HepG2 (cell line): ENCODE results near the gene SLC35F3. TPM values are rescaled to one million over a fixed set of nuclear protein-coding genes. Genes with fewer than 3 reads are reported as not detected.

ENCODE experiments used
- ATAC-seq: fragments of 200-7000 bp; cut with Tn5 transposase; 3 replicates; pipeline ENCODE4 v1.9.1; 2020; ENCODE audit warnings: mild to moderate bottlenecking, moderate library complexity
- BruUV-seq: library from RNA; stranded (reverse); fragments of 400-500 nt; replicated peaks from 2 replicates; lab custom pipeline; 2021; lab: Mats Ljungman, UMichigan
- CTCF ChIA-PET: fragments of 300-600 bp; formaldehyde crosslinking; extraction: SDS; loops from one replicate; lab custom pipeline; 2021; ENCODE audit warnings: low total read pairs, inconsistent platforms, low intra/inter-chr PET ratio; lab: Yijun Ruan, JAX
- POLR2A ChIA-PET: fragments of 350-600 bp; sonication (Branson Sonifier 250); formaldehyde crosslinking; loops from one replicate; lab custom pipeline; 2020; ENCODE audit warnings: antibody characterized with exemption, inconsistent platforms; lab: Yijun Ruan, JAX
- DNase-seq: peaks from one replicate; pipeline ENCODE4 v3.0.0-alpha.2; 2015; ENCODE audit warnings: low spot score
- FAIRE-seq: peaks from 3 replicates; lab custom pipeline; 2011; peaks lifted over from hg19 to GRCh38; lab: Jason Lieb, UNC
- H2AFZ ChIP-seq: one replicate; pipeline ENCODE4 v1.6.1; 2011; ENCODE audit warnings: low read length, inconsistent platforms
- H3K27ac ChIP-seq: fragments of 300-600 bp; 3 replicates; pipeline ENCODE4 v1.8.0; 2011; ENCODE audit warnings: mixed run types, mild to moderate bottlenecking, mixed read lengths, low read length, inconsistent platforms; ENCODE audit not compliant: insufficient read depth; ENCODE audit errors: extremely low read length
- H3K27me3 ChIP-seq, 2 experiments: fragments of 200-600 bp in 1 of 2; 2 replicates in 1 of 2; 3 replicates in 1 of 2; pipeline versions ENCODE4 v1.6.0 to v1.8.0; 2011; ENCODE audit warnings: low read length in 2 of 2, mild to moderate bottlenecking in 2 of 2, moderate library complexity in 2 of 2, inconsistent platforms in 1 of 2; ENCODE audit not compliant: insufficient read depth in 2 of 2, control insufficient read depth in 1 of 2
- H3K36me3 ChIP-seq, 2 experiments: fragments of 200-600 bp in 1 of 2; replicated peaks in 1 of 2; 2 replicates in 1 of 2; 3 replicates in 1 of 2; pipeline versions ENCODE4 v1.5.1 to v1.8.0; 2011; ENCODE audit warnings: low read length in 2 of 2, inconsistent platforms in 1 of 2; ENCODE audit not compliant: insufficient read depth in 2 of 2, control insufficient read depth in 1 of 2
- H3K4me1 ChIP-seq: 2 replicates; pipeline ENCODE4 v1.5.1; 2012; ENCODE audit warnings: low read length, inconsistent platforms; ENCODE audit not compliant: insufficient read depth
- H3K4me2 ChIP-seq: 2 replicates; pipeline ENCODE4 v1.6.0; 2011; ENCODE audit warnings: low read depth, low read length, inconsistent platforms
- H3K4me3 ChIP-seq, 3 experiments: fragments of 200-600 bp in 1 of 3; sonication (generic), shearing (Covaris generic) in 1 of 3; replicated peaks in 1 of 3; 2 replicates each; pipeline ENCODE4 v1.5.1; 2011 to 2016; ENCODE audit warnings: low read length in 3 of 3, inconsistent platforms in 2 of 3, low read depth in 2 of 3, mild to moderate bottlenecking in 2 of 3, control low read depth in 1 of 3, mixed read lengths in 1 of 3; ENCODE audit not compliant: insufficient read depth in 1 of 3
- H3K79me2 ChIP-seq: one replicate; pipeline ENCODE4 v1.6.1; 2011; ENCODE audit warnings: low read length, inconsistent platforms; ENCODE audit not compliant: insufficient read depth
- H3K9ac ChIP-seq: 2 replicates; pipeline ENCODE4 v1.6.0; 2011; ENCODE audit warnings: mild to moderate bottlenecking, low read depth, low read length, inconsistent platforms; ENCODE audit not compliant: insufficient read depth
- H3K9me3 ChIP-seq: 2 replicates; pipeline ENCODE4 v1.5.1; 2012; ENCODE audit warnings: mild to moderate bottlenecking, low read length
- H4K20me1 ChIP-seq: 2 replicates; pipeline ENCODE4 v1.6.0; 2011; ENCODE audit warnings: inconsistent platforms, mild to moderate bottlenecking, low read length, moderate library complexity; ENCODE audit not compliant: insufficient read depth
- CREBL2 ChIP-seq: sonication (generic); formaldehyde crosslinking; IDR thresholded peaks from 2 replicates; pipeline ENCODE4 v1.8.1; 2023; ENCODE audit warnings: missing genetic modification reagents, mild to moderate bottlenecking, borderline replicate concordance
- CSRNP1 ChIP-seq: sonication (generic); formaldehyde crosslinking; IDR thresholded peaks from 2 replicates; pipeline ENCODE4 v1.8.1; 2023; ENCODE audit warnings: mild to moderate bottlenecking, missing genetic modification reagents
- CTCF ChIP-seq: sonication (generic); formaldehyde crosslinking; IDR thresholded peaks from 2 replicates; pipeline ENCODE4 v1.5.0; 2020; ENCODE audit warnings: mild to moderate bottlenecking, missing genetic modification reagents, moderate library complexity
- MAFF ChIP-seq: IDR thresholded peaks from 2 replicates; pipeline ENCODE4 v1.6.1; 2011; ENCODE audit warnings: low read depth, low read length, improper control_type of control experiment
- MAFK ChIP-seq, 2 experiments: IDR thresholded peaks in 1 of 2; conservative IDR thresholded peaks in 1 of 2; 2 replicates each; pipeline ENCODE4 v1.6.1; 2011; ENCODE audit warnings: improper control_type of control experiment in 2 of 2, low read length in 2 of 2
- ZNF333 ChIP-seq: sonication (generic); formaldehyde crosslinking; IDR thresholded peaks from 2 replicates; pipeline ENCODE4 v1.4.0; 2020; ENCODE audit warnings: mild to moderate bottlenecking, missing genetic modification reagents, borderline replicate concordance
- WGBS: methylation state at CpG from one replicate; pipeline ENCODE4 v1.1.6; 2017; ENCODE audit warnings: low lambda C conversion rate; 5-methylcytosine and 5-hydroxymethylcytosine counted together
- in situ Hi-C: cut with HindIII; loops from 2 replicates; pipeline ENCODE4 v1.10.0; 2017; ENCODE audit warnings: low pct_unique_long_range_greater_than_20kb; ENCODE audit not compliant: extremely low pct_ligation_motif_present
- intact Hi-C: fragments of 100-400 bp; cut with micrococcal nuclease; formaldehyde crosslinking; loops from one replicate; pipeline ENCODE4 v1.10.0; 2022; ENCODE audit not compliant: unreplicated experiment
- polyA plus RNA-seq, 8 experiments: library from polyadenylated mRNA; depleted of rRNA in 3 of 8; stranded (reverse) in 7 of 8; unstranded in 1 of 8; fragments of >200 nt; fragmentation: Illumina TruSeq in 4 of 8; extraction: Trizol in 4 of 8; gene quantifications; 2 replicates each; pipeline versions ENCODE4 v1.2.1 to v1.2.3, GENCODE V29; 2011 to 2016; ENCODE audit warnings: low read depth in 4 of 8, missing spikeins in 1 of 8, mixed read lengths in 1 of 8; ENCODE audit not compliant: insufficient read depth in 1 of 8
- total RNA-seq, 5 experiments: library from RNA; depleted of rRNA; stranded (reverse); fragments of >200 nt; fragmentation: Illumina TruSeq; extraction: Trizol; gene quantifications; 2 replicates each; pipeline ENCODE4 v1.2.3, GENCODE V29; 2016; ENCODE audit warnings: low read depth in 1 of 5

SLC35F3 gene
- total and polyA plus RNA-seq, 2 of the 13 experiments (the other 11 are each of a cell fraction or from before 2014, with no cell fraction given): not detected

- in situ Hi-C loops (no loop called here), intact Hi-C loops (no loop called here)
- FAIRE-seq: no peak
- H2AFZ ChIP-seq: no peak overlapping the region
- peak; percentile 73 to 84 for TF ChIP-seq MAFK (conservative IDR thresholded peaks at IDR 0.05 in 1 of 2, IDR thresholded peaks at IDR 0.05 in 1 of 2; ENCODE audit: low read length in 2 of 2)
- TF ChIP-seq CREBL2 (CRISPR knock-in tag): no peak
- peak; percentile 69; the same call in 1 of the 2 replicates for TF ChIP-seq MAFF
- ATAC-seq: no peak
- no peak overlapping the region for H3K4me2 ChIP-seq
- BruUV-seq: no TSS peak
- H3K79me2 ChIP-seq: peaks cover 2% of the 10 kb centered on the region
- CTCF ChIA-PET: no interaction called here
- POLR2A ChIA-PET: no interaction called here
- 52% methylated on average over 2 of the region's 2 CpGs for WGBS
- H3K9ac ChIP-seq: no peak overlapping the region
- H3K27ac ChIP-seq: no peak overlapping the region
- peaks cover 13% of the 10 kb centered on the region for H3K4me1 ChIP-seq
- no peak for DNase-seq
- H3K4me3 ChIP-seq: no peak overlapping the region
- H3K9me3 ChIP-seq: no peaks in the 10 kb centered on the region
- no peaks in the 10 kb centered on the region for H4K20me1 ChIP-seq
- H3K27me3 ChIP-seq: no peaks in the 10 kb centered on the region
- no peaks in the 10 kb centered on the region for H3K36me3 ChIP-seq
Measured at GRCh38 chr1:234362558-234362957, 458.1 kb downstream of the SLC35F3 start.

DNA sequence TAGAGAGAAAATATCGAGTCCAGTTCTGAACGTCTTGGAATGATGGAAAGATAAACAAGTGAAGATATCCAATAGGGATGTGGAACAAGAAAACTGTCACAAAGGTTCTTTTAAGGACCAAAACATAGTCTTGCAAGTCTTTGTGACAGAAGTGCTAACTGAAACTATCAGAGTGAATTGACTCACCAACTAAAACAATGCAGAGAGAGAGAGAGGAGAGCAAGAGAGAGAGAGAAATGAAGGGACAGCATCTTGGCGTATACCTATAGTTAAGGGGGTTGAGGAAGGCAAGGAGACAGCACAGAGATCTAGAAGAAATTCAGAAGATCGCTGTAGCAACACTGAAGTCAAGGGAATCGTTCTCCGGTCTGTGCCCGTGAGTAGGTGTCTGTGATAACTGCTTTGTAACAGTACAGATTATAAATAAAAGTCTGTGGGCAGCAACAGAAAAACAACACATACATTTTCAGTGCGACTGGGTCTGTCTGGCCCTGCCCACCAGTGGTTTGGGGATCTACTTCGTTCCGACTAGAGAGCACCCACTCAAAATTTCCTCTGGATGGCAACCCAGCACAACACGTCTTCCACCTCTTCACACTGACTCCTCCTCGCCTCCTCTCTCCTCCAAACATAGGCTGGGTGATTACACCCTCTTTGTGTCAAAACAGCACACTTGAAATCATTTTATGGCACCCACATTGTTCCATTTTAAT is 464.0 kb downstream of the SLC35F3 start:
- in situ Hi-C loops: no loop called here
- Histone ChIP-seq H2AFZ (no peak overlapping the region), H3K4me2 (peak overlapping the region; percentile 51), H3K9me3 (no peaks in the 10 kb centered on the region), H3K4me1 (peaks cover 17% of the 10 kb centered on the region), H3K9ac (no peak overlapping the region; the same call in 1 of the 2 replicates), H3K27ac (no peak overlapping the region), H3K36me3 (no peaks in the 10 kb centered on the region), H3K79me2 (peaks cover 5% of the 10 kb centered on the region), H3K4me3 (no peak overlapping the region), H4K20me1 (no peaks in the 10 kb centered on the region), H3K27me3 (no peaks in the 10 kb centered on the region; a peak in 1 of 5 replicates)
- BruUV-seq: no TSS peak
- POLR2A ChIA-PET: no interaction called here
- intact Hi-C loops: no loop called here
- FAIRE-seq (no peak), ATAC-seq (no peak), DNase-seq (no peak)
- WGBS: 54% methylated on average over 12 of the region's 12 CpGs
- CTCF ChIA-PET: no interaction called here
- TF ChIP-seq CTCF (CRISPR knock-in tag) (peak; percentile 33), CSRNP1 (no peak), ZNF333 (CRISPR knock-in tag) (no peak)
